GM18858 (cell line): ENCODE measurements around the gene STK32B.

Experiments used
- ATAC-seq: cut with Tn5 transposase; IDR thresholded peaks from one replicate; pipeline ENCODE4 v1.9.1; 2021; ENCODE audit not compliant: unreplicated experiment

STK32B gene

GRCh38 chr4:5383191-5383980 lies 332.1 kb downstream of the STK32B start:
- ATAC-seq: no peak

DNA sequence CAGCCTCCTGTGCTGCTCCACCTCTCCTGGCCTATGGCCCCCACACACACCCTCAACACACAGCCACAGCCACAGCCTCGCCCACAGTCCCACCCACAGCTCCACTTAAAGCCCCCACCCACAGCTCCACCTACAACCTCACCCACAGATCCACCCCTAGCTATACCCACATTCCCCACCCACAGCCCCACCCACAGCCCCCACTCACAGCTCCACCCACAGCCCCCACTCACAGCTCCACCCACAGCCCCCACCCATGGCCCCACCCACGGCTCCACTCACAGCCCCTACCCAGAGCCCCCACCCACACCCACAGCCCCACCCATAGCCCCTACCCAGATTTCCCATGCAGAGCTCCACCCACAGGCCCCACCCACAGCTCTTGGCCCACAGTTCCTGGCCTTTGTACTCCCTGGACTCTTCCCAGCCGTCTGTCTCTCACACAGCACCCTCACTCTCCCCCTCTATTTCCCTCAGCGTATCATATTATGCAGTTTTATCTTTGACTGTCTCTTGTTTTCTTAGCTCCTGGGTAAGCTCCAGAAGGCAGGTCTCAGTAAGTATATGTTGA lies 334.5 kb downstream of the STK32B start:
- ATAC-seq: no peak

- no peak for ATAC-seq
Observed at GRCh38 chr4:5386921-5387320, 335.6 kb downstream of the STK32B start.

DNA sequence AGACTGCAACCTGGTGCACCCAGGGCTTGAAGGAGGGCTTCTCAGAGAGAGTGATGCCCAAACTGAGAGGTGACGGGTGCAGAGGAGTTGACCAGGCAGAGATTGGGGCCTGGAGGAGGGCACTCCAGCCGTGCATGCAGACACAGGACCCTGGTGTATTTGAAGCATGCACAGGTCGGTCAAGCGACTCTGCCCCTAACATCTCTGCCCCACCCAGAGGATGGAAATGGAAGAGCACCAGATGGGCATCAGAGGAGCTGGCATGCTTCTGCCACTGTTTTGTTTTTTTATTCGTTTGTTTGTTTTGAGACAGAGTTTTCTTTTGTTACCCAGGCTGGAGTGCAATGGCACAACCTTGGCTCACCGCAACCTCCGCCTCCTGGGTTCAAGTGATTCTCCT lies 336.2 kb downstream of the STK32B start:
- no peak for ATAC-seq

DNA sequence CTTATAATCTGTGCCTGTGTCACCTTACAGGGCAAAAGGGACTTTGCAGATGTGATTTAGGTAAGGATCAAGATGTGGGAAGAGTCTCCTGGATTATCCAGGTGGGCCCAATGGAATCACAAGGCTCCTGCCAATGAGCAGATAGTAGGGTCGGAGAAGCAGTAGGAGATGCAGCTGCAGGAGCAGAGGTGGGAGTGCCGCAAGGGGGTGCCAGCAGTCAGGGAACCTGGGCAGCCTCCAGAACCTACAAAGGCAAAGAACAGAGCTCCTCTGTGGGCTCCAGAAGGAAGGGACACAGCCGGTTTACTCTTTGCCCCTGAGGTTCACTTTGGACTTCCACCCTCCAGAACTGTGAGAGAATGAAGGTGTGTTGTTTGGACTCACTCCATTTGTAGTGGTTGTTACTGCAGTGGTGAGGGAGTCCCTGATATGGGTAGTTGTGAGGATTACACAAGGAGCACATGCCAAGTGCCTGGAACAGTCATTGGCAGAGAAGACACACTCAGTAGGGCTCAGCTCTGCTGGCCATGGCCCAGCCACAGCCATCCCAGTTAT lies 338.6 kb downstream of the STK32B start:
- ATAC-seq: no peak

DNA sequence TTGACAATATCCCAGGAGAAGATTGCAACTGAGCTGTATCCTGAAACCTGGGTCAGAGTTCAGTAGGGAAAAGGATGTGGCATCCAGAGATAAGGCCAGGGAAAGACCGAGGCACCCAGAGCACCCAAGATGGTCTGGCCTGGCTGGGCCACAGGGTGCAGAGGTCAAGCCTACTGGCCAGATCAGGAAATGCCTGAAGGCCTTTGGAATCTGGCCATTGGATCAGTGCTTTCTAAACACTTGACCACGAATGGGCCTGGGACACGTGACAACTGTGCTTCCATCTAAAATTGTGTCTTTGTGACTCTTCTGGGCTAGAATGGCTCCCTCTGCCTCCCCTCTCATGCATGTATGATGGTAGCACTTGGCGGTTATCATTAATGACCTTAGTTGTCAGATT lies 340.2 kb downstream of the STK32B start:
- no peak for ATAC-seq

- ATAC-seq: no peak
Observed at GRCh38 chr4:5393911-5394513, 342.7 kb downstream of the STK32B start.

GRCh38 chr4:5395781-5396180 lies 344.5 kb downstream of the STK32B start:
- ATAC-seq: no peak

DNA sequence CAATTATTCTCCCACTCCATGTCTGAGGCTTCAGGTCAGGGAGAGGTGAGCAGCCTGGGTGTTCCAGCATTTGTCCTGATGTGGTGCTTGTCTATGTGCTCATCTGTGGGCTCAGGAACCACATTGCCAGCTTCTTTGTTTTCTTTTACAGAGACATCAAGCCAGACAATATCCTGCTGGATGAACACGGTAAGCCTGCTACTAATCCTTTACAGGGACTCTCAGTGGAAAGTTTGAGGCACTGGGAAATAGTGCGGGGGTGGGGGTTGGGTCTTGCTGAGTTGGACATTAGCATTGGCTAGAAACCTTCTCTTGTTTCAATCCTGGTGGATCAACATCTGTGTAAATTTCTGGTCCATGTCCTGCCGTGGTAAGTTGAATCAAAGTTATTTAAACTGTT lies 346.8 kb downstream of the STK32B start:
- no peak for ATAC-seq

- no peak for ATAC-seq
Observed at GRCh38 chr4:5399124-5399523, 347.8 kb downstream of the STK32B start.

DNA sequence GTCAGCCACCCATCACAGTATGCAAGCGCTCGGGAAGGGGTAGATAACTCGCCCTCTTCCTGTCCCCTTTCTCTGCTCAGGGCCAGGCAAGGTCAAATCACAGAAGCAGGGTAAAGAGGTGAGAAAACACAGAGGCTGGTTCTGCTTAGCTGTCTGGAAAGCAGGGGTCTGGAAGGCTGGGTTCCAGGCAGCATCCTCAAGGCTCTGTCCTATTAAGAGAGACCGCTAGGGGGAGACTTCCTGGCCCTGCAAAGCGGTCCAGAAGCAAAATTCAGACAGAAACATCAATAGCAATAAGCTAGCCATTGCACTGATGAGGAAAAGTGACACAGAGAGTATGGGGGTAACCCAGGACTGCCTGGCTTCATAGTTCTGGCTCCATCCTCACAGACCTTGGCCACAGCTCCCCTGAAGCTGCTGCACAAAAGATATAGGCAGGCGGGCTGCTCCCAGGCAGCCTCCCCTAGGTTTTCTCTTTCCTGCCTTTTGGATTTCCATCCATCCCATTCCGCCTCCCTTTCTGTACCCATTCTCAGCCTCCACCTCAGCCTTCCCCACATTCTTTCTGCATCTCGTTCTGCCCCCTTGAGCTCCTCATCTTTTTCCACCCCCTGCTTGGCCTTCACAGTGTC lies 348.6 kb downstream of the STK32B start:
- no peak for ATAC-seq

GRCh38 chr4:5403746-5404497 lies 352.6 kb downstream of the STK32B start:
- ATAC-seq: no peak

- ATAC-seq: no peak
Observed at GRCh38 chr4:5409237-5409636, 358.0 kb downstream of the STK32B start.

GRCh38 chr4:5409972-5410618 lies 358.8 kb downstream of the STK32B start:
- no peak for ATAC-seq

- ATAC-seq: no peak
Observed at GRCh38 chr4:5412296-5412695, 361.0 kb downstream of the STK32B start.

- no peak for ATAC-seq
Observed at GRCh38 chr4:5412751-5413150, 361.5 kb downstream of the STK32B start.

DNA sequence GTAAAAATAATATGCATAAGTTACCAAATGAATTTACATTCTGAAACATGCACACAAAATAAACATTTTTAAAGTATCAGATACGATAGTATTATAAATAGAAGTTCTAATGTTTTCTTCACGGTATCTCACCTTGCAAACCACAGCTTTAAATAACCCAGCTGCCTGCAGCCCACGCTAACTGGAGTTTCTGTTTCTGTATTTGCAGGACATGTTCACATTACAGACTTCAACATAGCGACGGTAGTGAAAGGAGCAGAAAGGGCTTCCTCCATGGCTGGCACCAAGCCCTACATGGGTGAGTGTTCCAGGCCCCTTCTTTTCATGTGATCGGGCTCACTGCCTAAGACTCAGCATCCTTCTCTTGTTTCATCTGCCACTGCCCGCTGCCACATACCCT lies 365.4 kb downstream of the STK32B start:
- peak; percentile 78 for ATAC-seq

GRCh38 chr4:5420266-5420665 lies 369.0 kb downstream of the STK32B start:
- ATAC-seq: no peak

DNA sequence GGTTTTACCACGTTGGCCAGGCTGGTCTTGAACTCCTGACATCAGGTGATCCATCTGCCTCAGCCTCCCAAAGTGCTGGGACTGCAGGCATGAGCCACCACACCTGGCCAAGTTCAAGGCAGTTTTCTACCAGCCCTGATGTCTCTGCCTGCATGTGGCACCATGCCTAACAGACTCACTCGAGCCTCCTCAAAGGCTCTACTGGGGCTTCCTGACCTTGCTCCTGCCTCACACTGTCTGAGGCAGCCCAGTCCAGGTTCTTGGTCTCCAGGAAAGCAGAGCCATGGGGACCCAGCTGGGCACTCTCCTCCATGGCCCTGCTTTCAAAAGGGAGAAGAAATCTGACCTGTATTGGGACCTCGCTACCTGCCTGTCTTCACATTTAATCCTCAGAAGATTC lies 370.1 kb downstream of the STK32B start:
- no peak for ATAC-seq

DNA sequence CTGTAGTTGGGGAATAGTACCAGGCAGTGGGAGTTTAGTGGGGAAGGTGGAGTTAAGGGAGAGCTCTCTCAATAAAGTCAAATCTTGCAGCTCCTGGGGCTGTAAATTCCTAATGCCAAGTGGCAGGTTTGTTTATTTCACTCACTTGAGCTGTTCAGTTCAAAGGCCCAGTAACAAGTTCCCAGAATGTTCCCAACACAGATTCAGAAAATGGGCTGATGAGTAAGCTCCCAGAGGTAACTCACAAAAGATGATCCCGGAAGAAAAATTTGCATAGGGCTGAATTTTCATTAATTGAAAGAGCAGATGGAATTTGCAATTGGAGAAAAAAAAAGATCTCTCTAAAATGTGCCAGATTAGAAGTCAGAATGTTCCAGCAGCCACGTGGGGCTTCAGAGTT lies 370.9 kb downstream of the STK32B start:
- no peak for ATAC-seq
